Panc1 (cell line): Measurements from ENCODE around the gene RPGR.

ENCODE experiments used
- CTCF ChIP-seq: fragments of 450-650 bp; IDR thresholded peaks from 2 replicates; pipeline ENCODE4 v1.5.1; 2017; ENCODE audit warnings: mild to moderate bottlenecking
- POLR2AphosphoS5 ChIP-seq: IDR thresholded peaks from 2 replicates; pipeline ENCODE4 v1.6.1; 2012; ENCODE audit warnings: mild to moderate bottlenecking, low read depth, low read length, moderate library complexity
- TCF7L2 ChIP-seq: IDR thresholded peaks from 2 replicates; pipeline ENCODE4 v1.6.1; 2011; ENCODE audit warnings: mild to moderate bottlenecking, low read depth, low read length, inconsistent platforms

DNA sequence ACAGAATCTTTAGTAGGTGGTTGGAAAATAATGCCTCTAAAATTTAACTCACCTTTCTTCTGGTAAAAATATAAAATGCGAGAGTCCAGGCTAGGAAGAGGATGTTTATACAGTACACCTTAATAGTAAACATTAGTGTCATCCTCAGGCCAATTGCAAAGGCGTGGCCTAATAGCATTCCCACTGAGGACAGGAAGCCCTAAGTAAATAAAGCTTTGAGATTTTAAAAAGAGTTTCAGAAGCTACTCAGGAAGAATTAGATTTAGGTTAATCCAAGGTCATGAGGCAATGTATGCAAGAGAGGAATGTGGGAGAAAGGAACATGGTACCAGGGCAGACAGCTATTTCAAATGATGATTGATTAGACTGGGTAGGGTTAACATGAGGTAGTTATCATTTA, 49.5 kb downstream of the RPGR start:
- TF ChIP-seq POLR2AphosphoS5 (no peak), CTCF (no peak), TCF7L2 (no peak)
